GM19099 (cell line): ENCODE data around the gene ARHGEF26.

ENCODE experiments used
- POLR2A ChIP-seq: IDR thresholded peaks from 3 replicates; pipeline ENCODE4 v1.6.1; 2011; ENCODE audit warnings: low read depth; ENCODE audit not compliant: insufficient read length; ENCODE audit errors: extremely low read depth

Gene ARHGEF26

GRCh38 chr3:154294016-154294415 lies 172.8 kb downstream of the ARHGEF26 start:
- TF ChIP-seq POLR2A: no peak

DNA sequence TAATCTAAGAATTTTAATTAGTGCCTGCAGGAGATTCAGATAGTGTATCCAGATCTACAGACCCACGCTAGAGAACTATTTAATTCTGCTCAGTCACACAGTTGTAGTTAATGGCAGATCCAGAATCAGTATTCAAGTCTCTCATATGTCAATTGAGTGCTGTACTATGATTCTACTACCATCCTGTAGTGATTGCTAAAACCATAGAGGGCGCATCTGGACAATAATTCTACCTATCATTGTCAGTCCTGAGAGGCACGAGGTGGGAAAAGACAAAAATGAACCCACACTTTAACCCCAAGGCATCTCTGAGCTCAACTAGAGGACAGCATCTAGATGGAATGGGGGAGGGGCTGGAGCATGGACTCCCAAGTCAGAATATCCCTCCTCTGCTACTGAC lies 180.4 kb downstream of the ARHGEF26 start:
- TF ChIP-seq POLR2A: no peak

- TF ChIP-seq POLR2A: no peak
These were observed 183.1 kb downstream of the ARHGEF26 start for GRCh38 chr3:154304116-154304786.

DNA sequence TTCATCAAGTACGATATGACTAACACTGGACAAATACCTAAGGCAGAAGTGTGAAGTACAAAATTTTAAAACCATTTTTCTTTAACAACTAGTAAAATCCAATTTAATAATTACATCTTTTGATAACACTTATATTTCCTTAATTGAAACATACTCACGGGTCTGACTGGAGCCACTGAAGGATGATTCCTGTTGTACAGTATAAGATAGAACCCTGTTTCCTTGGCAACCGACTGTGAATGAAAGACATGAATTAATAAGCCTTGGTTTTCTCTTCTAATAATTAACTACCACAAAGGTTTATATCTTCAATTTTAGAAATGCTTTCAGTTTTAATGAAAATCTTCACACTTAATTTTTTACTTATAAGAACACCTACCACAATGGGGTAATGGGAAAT lies 183.7 kb downstream of the ARHGEF26 start:
- TF ChIP-seq POLR2A: no peak

GRCh38 chr3:154307363-154307762 lies 186.2 kb downstream of the ARHGEF26 start:
- TF ChIP-seq POLR2A: no peak
